GM12873 (cell line): ENCODE data around the gene GALNT6.

Experiments used
- TF ChIP-seq, protein P1 (sequence below): IDR thresholded peaks from 2 replicates; pipeline ENCODE4 v1.5.1; 2012; ENCODE audit warnings: low read depth, mild to moderate bottlenecking, moderate library complexity, low read length, control low read depth; ENCODE audit not compliant: insufficient read depth; ENCODE audit errors: missing control alignments

The GALNT6 gene

DNA sequence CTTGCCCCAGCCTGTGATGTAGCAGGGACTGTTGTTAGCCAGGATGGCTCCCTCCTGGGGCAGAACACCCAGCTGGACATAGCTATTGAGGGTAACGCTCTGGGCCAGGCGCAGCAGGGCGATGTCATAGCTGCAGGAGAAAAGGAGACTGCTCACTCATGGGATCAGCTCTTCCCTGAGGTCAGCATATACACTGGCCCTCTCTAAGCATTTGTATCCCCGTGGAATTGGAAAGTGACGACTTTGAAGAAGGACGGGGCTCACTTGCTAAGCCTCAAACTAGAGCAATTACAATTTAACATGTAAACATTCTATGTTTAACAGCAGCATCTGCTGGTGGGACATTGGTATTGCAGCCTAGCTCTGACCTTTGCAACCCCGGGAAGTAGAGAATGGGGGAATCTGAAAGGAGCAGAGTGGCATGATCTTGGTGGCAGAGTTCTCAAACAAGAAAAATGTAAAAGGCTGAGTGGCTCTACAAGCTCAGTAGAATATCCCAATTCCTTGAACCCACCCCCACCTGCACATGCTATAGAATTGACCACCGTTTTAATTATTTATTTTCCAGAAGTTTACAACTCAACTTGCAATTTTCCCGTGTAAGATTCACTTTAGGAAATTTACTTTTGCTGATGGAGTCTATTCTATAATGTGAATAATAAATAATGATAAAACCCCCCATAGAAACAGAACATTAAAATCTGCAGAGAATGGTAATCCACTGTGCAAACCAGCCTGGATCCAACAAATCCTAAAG, 49.8 kb downstream of the GALNT6 start:
- TF ChIP-seq, protein P1, sequence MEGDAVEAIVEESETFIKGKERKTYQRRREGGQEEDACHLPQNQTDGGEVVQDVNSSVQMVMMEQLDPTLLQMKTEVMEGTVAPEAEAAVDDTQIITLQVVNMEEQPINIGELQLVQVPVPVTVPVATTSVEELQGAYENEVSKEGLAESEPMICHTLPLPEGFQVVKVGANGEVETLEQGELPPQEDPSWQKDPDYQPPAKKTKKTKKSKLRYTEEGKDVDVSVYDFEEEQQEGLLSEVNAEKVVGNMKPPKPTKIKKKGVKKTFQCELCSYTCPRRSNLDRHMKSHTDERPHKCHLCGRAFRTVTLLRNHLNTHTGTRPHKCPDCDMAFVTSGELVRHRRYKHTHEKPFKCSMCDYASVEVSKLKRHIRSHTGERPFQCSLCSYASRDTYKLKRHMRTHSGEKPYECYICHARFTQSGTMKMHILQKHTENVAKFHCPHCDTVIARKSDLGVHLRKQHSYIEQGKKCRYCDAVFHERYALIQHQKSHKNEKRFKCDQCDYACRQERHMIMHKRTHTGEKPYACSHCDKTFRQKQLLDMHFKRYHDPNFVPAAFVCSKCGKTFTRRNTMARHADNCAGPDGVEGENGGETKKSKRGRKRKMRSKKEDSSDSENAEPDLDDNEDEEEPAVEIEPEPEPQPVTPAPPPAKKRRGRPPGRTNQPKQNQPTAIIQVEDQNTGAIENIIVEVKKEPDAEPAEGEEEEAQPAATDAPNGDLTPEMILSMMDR, result peak; percentile 99

DNA sequence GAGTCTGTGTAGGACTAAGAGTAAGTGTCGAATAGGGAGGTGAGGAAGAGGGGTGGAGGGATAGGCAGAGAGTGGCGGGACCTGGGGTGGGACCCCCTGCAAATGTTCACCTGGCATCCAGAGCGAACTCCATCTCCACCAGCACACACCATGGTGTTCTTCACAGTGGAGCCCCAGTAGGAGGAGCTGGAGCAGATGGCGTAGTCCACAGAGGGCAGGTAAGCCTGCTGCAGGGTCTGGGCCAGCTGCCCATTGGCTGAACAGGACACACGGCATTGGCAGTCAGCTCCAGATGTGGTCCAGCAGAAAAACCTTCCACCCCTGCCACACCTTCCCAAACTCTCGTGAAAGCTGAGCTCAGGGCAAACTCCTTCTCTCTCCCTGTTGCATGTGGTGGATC, 51.5 kb downstream of the GALNT6 start:
- TF ChIP-seq, protein P1, result no peak

DNA sequence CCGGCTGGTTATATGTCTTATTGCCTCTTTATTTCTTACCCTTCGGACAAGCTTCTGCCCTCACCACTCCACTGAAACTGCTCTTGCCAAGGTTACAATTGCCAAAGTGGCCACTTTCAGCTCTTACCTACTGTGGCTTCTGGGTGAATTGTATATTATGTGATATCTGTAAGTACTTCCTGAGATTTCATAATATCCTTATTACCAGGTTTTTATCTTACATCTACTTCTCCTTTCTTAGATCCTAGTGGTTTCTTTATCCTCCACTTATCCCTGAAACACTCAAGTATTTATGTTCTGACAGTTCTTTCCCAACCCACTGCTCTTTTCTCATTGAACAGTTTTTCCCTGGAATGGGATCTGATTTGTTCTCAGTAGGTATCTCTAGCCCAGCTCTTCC, 55.3 kb downstream of the GALNT6 start:
- TF ChIP-seq, protein P1, result no peak

DNA sequence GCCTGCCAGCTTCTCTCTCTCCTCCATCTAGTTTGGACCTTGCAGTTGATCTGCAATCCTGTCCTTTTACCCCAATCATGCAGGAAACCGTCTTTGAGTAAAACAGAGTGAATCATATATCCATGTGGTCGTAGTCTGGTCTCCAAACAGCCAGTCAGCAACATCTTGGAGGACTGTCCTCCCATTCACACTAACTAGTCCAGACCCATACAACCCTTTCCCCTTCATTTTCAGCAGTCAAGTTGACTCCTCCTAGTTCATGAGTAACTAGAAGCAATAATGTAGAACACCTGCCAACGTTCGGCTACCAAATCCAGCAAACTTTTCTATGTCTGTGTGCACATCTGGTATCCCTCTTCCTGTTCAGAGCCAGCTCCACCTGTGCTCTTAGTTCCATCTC, 56.4 kb downstream of the GALNT6 start:
- TF ChIP-seq, protein P1, result no peak

DNA sequence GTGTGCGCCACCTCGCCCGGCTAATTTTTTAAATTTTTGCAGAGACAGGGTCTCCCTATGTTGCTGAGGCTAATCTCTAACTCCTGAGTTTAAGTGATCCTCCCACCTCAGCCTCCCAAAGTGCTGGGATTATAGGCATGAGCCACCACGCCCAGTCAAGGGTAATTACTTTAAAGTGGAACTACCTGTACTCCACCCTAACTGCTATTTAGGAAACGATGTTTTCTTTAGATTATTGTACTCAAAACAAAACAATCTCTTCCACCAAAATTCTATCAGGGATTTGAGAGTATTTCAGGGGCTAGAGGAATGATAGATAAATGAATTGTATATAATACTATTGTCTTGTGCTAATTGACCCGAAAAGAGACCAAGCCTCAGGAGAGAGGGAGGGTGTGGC, 57.7 kb downstream of the GALNT6 start:
- TF ChIP-seq, protein P1, result no peak

DNA sequence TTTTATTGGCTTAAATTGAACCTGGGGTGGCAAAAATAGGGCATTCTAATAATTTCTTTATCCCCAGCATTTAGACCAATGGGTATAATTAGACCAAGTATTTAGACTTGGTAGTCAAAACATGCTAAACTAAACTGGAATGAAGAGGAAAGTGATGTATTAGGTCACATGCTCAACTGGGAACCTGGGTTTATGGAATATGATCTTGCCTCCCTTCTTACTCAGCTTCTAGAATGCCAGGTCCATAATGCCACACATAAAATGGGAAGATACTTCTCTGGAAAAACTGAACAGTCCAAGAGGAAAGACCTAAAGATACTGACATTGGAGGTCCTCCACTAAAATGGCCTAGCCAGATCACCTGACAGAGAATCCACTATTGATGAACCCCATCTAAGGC, 61.0 kb downstream of the GALNT6 start:
- TF ChIP-seq, protein P1, result no peak

DNA sequence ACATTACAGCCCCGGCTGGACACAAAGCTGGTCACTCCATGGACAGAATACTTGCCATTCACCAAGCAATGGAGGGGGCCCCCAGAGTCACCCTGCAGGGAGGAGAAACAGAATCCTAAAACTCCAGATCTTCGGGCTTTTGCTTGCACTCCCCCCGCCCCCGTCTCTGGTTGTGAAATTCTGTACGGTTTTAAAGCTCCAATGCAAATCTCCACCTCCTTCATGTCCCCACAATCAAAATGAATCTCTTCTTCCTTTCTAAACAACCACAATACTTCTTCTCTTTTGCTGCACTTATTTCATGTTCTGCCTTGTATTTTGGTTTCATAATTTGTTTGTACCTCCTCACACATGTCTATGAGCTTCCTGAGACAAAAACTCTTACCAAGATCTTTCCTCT, 61.5 kb downstream of the GALNT6 start:
- TF ChIP-seq, protein P1, result no peak
